MCF 10A (cell line): Measurements from ENCODE around the gene FARP1. TPM values are rescaled to one million over a fixed set of nuclear protein-coding genes. Genes with fewer than 3 reads are reported as not detected.

Source experiments
- BruUV-seq: library from RNA; stranded (reverse); fragments of 400-500 nt; replicated peaks from 2 replicates; lab custom pipeline; 2021; lab: Mats Ljungman, UMichigan
- CTCF ChIA-PET: fragments of 300-600 bp; sonication (Branson Sonifier 250); formaldehyde crosslinking; extraction: SDS; loops from one replicate; lab custom pipeline; 2021; ENCODE audit warnings: antibody characterized with exemption, inconsistent platforms; lab: Yijun Ruan, JAX
- POLR2A ChIA-PET: fragments of 300-600, 350-650 bp; sonication (Branson Sonifier 250); formaldehyde crosslinking; extraction: SDS; loops from one replicate; lab custom pipeline; 2020; ENCODE audit warnings: antibody characterized with exemption, inconsistent platforms; lab: Yijun Ruan, JAX
- DNase-seq: peaks from one replicate; pipeline ENCODE4 v3.0.0-alpha.2; 2018; ENCODE audit not compliant: unreplicated experiment
- H3K27ac Mint-ChIP-seq: one replicate; pipeline ENCODE4 v1.8.0; 2022; ENCODE audit warnings: mild to moderate bottlenecking, low read depth, mixed read lengths; ENCODE audit not compliant: unreplicated experiment
- H3K27me3 Mint-ChIP-seq: one replicate; pipeline ENCODE4 v1.8.0; 2022; ENCODE audit warnings: mixed read lengths; ENCODE audit not compliant: insufficient read depth, unreplicated experiment
- H3K36me3 Mint-ChIP-seq: one replicate; pipeline ENCODE4 v1.8.0; 2022; ENCODE audit warnings: mild to moderate bottlenecking, moderate library complexity, mixed read lengths; ENCODE audit not compliant: insufficient read depth, unreplicated experiment
- H3K4me1 Mint-ChIP-seq: one replicate; pipeline ENCODE4 v1.8.0; 2022; ENCODE audit warnings: mixed read lengths; ENCODE audit not compliant: insufficient read depth, unreplicated experiment
- H3K4me3 Mint-ChIP-seq: one replicate; pipeline ENCODE4 v1.8.0; 2022; ENCODE audit warnings: mild to moderate bottlenecking, moderate library complexity, mixed read lengths; ENCODE audit not compliant: unreplicated experiment
- H3K9me3 Mint-ChIP-seq: one replicate; pipeline ENCODE4 v1.8.0; 2022; ENCODE audit warnings: mixed read lengths; ENCODE audit not compliant: unreplicated experiment
- intact Hi-C: fragments of 100-400 bp; cut with micrococcal nuclease; formaldehyde crosslinking; loops from 2 replicates; pipeline ENCODE4 v1.14.1; 2022
- total RNA-seq: library from RNA; stranded (reverse); gene quantifications from 2 replicates; pipeline ENCODE4 v1.2.3, GENCODE V29; 2022
- TF ChIP-seq, protein P1 (sequence below): fragments of 200-600 bp; IDR thresholded peaks from one replicate; pipeline ENCODE4 v1.8.0; 2022; ENCODE audit warnings: antibody characterized with exemption, mild to moderate bottlenecking; ENCODE audit not compliant: unreplicated experiment

Gene FARP1
- total RNA-seq, 1 experiment from 2014 or later, result 30.1 TPM

DNA sequence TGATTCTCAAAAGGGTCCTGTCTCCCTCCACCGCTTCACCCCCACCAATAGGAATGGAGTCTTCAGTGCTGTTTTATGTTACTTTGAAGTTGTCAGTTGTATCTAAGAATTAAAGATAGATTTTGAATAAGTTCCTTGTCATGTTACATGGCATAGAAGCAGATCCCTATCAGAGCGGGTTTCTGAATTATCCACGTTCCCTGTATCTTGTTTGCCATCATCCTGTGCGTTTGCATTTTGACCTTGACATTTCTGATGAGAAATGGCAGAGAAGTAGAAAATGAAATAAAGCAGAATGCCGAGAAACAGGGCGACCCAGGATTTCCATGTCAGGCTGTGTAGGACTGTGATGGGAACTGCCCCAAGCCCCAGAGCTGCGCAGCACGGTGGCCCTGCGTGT, 154.9 kb downstream of the FARP1 start:
- TF ChIP-seq, protein P1, sequence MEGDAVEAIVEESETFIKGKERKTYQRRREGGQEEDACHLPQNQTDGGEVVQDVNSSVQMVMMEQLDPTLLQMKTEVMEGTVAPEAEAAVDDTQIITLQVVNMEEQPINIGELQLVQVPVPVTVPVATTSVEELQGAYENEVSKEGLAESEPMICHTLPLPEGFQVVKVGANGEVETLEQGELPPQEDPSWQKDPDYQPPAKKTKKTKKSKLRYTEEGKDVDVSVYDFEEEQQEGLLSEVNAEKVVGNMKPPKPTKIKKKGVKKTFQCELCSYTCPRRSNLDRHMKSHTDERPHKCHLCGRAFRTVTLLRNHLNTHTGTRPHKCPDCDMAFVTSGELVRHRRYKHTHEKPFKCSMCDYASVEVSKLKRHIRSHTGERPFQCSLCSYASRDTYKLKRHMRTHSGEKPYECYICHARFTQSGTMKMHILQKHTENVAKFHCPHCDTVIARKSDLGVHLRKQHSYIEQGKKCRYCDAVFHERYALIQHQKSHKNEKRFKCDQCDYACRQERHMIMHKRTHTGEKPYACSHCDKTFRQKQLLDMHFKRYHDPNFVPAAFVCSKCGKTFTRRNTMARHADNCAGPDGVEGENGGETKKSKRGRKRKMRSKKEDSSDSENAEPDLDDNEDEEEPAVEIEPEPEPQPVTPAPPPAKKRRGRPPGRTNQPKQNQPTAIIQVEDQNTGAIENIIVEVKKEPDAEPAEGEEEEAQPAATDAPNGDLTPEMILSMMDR, result no peak
- Mint-ChIP-seq H3K9me3 (no peaks in the 10 kb centered on the region), H3K4me1 (peaks cover 6% of the 10 kb centered on the region), H3K4me3 (no peak overlapping the region), H3K27ac (no peak overlapping the region), H3K27me3 (no peaks in the 10 kb centered on the region), H3K36me3 (no peaks in the 10 kb centered on the region)
- ChIA-PET CTCF (no interaction called here), POLR2A (interaction anchor here (0.8 kb wide), 1 partner anchor 9 kb away, joined by 4 read pairs; no protein-coding TSS in a partner anchor)
- no TSS peak for BruUV-seq
- no peak for DNase-seq
- intact Hi-C loops, result no loop called here

DNA sequence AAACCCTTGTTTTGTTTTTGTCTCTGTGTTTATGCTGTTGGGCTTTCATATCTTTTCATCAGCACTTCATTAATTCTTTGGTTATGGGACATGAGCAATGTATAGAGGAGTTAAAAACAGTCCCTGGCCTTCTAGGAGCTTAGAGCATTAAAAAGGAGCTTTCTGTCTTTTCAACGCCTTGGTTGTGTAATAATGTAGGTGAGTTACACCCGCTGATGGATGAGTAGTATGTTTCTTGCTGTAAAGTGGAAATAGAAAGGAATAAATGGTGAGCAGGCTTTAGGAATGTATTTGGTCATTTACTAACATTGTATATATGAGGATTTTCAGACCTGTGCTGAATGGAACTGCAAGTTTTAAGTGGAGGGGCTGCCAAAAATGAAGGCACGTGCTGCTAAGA, 155.7 kb downstream of the FARP1 start:
- H3K9me3 Mint-ChIP-seq, result no peaks in the 10 kb centered on the region
- H3K36me3 Mint-ChIP-seq, result no peaks in the 10 kb centered on the region
- no peak overlapping the region for H3K27ac Mint-ChIP-seq
- DNase-seq, result peak; percentile 17
- ChIA-PET CTCF (interaction anchor here (0.6 kb wide), 1 partner anchor 74 kb away, joined by 3 read pairs; no protein-coding TSS in a partner anchor), POLR2A (interaction anchor here (0.8 kb wide), 1 partner anchor 10 kb away, joined by 4 read pairs; no protein-coding TSS in a partner anchor)
- no peak overlapping the region for H3K4me3 Mint-ChIP-seq
- no peaks in the 10 kb centered on the region for H3K27me3 Mint-ChIP-seq
- peaks cover 6% of the 10 kb centered on the region for H3K4me1 Mint-ChIP-seq
- intact Hi-C loops, result no loop called here
- no TSS peak for BruUV-seq
- TF ChIP-seq, protein P1, result no peak

DNA sequence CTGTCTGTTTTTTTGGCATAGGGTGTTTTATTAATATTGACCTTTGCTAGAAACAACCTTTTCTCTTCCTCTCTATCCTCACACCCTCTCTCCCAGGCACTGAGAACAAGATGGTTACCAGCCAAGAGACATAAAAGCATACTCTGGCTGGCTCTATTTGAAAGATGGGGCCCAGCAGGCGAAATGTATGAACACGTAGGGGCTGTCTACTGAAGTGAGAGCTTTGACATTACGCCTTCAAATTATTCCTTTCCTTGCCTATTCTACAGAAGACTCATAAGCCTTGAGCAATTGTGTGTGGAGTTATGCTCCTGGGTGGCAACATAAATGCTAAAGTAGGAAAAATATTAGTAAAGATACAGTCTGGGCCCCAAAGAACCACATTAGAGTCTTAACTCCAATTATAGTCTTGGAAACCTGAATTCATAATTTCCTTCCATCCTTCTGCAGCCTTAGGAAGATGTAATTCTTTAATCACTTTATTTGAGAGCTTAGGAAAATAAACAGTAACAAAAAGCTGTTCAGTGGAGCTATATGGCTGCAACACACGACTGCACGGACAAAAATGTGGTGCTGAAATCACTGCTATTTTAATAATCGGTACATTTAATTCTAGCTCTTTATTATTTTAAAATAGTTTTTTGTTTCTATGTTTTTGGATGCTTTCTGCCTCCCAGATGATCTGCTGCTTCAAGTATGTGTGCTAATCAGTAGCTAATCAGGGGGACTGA, 156.5 kb downstream of the FARP1 start:
- CTCF ChIA-PET, result interaction anchor here (0.5 to 0.7 kb wide), 2 partner anchors 11 to 321 kb away, joined by 3 to 4 read pairs; no protein-coding TSS in a partner anchor
- no peak for DNase-seq
- BruUV-seq, result no TSS peak
- H3K9me3 Mint-ChIP-seq, result no peaks in the 10 kb centered on the region
- POLR2A ChIA-PET, result interaction anchor here (0.7 kb wide), 1 partner anchor 303 kb away, joined by 3 read pairs; no protein-coding TSS in a partner anchor
- H3K27me3 Mint-ChIP-seq, result no peaks in the 10 kb centered on the region
- no peak overlapping the region for H3K27ac Mint-ChIP-seq
- TF ChIP-seq, protein P1, result no peak
- no peak overlapping the region for H3K4me3 Mint-ChIP-seq
- H3K36me3 Mint-ChIP-seq, result no peaks in the 10 kb centered on the region
- H3K4me1 Mint-ChIP-seq, result peaks cover 6% of the 10 kb centered on the region
- intact Hi-C loops, result no loop called here

DNA sequence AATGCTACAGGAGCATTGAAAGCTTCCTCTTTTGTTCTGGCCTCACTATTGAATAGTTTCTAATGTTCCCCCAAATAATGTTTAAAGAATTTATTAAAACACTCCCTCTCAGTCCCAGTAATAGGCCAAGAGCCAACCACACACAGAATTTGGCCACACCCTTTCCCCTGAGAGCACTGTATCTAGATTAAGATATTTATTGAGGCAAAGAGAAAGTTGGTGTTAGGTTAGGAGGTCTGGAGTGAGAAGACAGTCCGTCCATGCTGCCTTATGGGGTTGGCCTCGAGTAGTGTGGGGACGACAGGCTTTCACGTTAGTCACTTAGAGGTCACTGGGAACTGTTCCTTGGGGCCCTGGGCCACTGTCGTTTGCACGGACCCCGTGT, 157.1 kb downstream of the FARP1 start:
- Mint-ChIP-seq H3K27me3 (no peaks in the 10 kb centered on the region), H3K36me3 (no peaks in the 10 kb centered on the region), H3K9me3 (no peaks in the 10 kb centered on the region), H3K4me1 (peaks cover 6% of the 10 kb centered on the region), H3K27ac (no peak overlapping the region), H3K4me3 (no peak overlapping the region)
- TF ChIP-seq, protein P1, result no peak
- intact Hi-C loops, result no loop called here
- ChIA-PET CTCF (interaction anchor here (0.5 to 0.7 kb wide), 2 partner anchors 11 to 321 kb away, joined by 3 to 4 read pairs; no protein-coding TSS in a partner anchor), POLR2A (interaction anchor here (0.7 kb wide), 1 partner anchor 304 kb away, joined by 3 read pairs; no protein-coding TSS in a partner anchor)
- BruUV-seq, result no TSS peak
- DNase-seq, result no peak
